AG09309 (cell line): ENCODE results near the gene SERP1.
A peak's percentile ranks its signal among the peaks of the same experiment; 100 is the strongest.

Experiments
- DNase-seq: peaks from one replicate; pipeline ENCODE4 v3.0.0-alpha.2; 2010; ENCODE audit warnings: low read depth
- H3K4me3 ChIP-seq: 2 replicates; pipeline ENCODE4 v1.5.1; 2011; ENCODE audit warnings: mild to moderate bottlenecking, low read depth, low read length, moderate library complexity; ENCODE audit not compliant: control insufficient read depth
- CTCF ChIP-seq: IDR thresholded peaks from 2 replicates; pipeline ENCODE4 v1.5.1; 2011; ENCODE audit warnings: mild to moderate bottlenecking, low read depth, low read length, inconsistent platforms; ENCODE audit not compliant: insufficient read depth, control insufficient read depth; ENCODE audit errors: missing control alignments

The SERP1 gene

DNA sequence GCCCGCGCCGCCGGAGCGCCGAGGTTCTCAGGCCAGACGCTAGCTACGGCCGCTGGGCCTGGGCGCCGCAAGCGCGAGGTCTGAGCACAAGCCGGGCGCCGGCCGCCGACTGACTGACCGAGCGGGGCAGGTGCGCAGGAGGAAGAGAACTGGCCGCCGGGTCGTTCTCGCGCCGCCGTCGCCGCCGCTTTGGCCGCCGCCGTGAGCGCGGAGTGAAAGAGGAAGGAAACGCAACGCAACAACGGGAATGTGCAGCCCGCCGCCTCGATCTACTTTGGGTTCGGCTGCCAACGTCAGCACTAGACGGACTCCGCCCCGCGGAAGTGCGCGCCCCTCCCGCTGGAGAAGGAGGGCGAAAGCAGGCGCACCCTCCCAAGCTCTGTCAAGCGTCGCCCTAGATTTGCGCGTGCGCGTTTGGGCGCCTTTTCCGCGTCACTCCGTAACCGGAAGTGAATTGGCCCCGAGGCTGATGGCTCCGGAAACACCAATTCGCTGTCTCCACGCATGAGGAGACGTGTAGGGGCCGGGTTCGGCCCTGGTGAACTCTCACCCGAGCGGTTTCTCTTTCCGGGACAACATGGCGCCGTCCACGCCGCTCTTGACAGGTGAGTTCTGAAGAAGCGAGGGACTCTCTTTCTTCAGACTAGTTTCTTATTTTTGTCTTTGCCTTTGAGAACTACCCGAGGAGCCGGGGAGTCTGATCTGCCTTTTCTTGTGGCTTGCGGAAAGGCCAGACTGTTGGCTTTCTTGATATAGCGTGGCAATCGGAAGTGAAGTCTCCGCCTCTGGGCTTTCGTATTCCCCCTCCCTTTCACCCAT is at the start of gene SERP1, which contains the start of gene EIF2A:
TSS of gene SERP1 (minus strand) at position 271 of the 819 bp plus-strand sequence. CDS start 361 bp downstream, outside the sequence.
TSS of gene EIF2A (plus strand) at position 562 of the 819 bp plus-strand sequence. CDS start at position 578, 16 bp downstream.
- peak within 1 kb of the TSS; percentile 91 for H3K4me3 ChIP-seq
- peak; percentile 95 for DNase-seq
- TF ChIP-seq CTCF: no peak

DNA sequence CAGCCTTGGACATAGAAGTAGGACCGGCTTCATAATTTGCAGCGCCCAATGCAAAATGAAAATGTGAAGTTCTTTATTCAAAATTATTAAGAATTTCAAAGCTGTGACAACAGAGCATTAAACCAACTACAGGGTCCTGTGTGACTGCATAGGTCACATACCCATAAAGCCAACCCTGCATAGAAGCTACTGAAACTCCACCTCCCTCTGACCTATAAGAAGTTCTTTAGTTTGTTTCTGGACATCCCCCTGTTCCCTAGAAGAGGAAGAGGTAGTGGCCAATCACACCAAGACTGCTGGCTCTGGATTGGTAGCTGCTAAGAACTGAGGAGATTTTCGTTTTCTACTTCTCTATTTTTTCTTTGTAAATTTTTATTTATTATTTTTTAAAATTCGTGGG is 47.9 kb upstream of the SERP1 start:
- DNase-seq: no peak
- TF ChIP-seq CTCF: no peak
- no peak overlapping the region for H3K4me3 ChIP-seq

DNA sequence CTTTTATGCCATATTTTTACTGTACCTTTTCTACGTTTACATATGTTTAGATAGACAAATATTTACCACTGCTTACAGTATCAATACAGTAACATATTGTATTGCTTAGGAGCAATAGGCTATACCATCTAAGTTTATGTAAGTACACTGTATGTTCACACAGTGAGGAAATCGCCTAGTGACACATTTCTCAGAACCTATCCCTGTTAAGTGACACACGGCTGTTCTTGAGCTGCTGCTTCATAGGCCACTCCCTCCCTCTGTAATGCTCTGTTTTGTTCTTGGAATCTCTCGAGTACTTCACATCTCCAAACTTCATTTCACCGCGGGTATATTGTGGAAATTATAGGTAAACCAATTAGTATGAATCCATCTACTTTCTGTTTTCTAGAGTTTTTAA is 43.5 kb upstream of the SERP1 start:
- TF ChIP-seq CTCF: no peak
- no peak for DNase-seq
- no peak overlapping the region for H3K4me3 ChIP-seq

DNA sequence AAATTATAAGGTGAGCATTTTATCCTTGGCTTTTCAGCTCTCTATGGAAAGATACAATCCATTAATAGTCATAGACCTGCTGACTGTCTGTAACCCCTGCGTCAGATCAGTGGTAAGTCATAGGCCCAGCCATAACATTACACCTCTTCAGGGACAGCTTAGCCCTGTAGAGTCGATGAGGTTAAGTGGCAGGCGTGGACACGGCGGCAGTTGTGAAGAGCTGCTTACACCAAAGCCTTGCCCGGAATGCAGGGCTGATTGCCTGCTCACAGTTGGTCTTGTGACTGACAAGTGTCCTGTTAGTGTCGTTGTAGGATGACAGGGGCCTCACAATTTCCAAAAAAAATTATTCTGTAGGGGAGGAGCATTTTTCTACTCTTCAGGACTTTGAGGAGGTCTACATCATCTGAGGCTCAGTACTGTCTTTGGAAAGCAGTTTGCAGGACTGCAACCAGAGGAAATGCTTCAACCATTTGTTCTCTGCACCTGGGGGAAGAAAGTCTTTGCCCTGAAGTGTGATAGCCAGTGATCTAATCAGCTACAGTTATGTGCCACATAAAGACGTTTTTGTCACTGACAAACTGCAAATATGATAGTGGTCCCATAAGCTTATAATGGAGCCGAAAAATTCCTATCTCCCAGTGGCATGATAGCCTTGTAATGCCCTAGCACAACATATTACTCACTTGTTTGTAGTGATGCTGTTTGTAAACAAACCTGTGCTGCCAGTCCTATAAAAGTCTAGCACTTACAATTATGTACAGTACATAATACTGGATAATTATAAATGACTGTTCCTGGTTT is 41.9 kb upstream of the SERP1 start:
- no peak for TF ChIP-seq CTCF
- no peak for DNase-seq
- no peak overlapping the region for H3K4me3 ChIP-seq

- H3K4me3 ChIP-seq: no peak overlapping the region
- no peak for DNase-seq
- TF ChIP-seq CTCF: no peak
These were observed 36.7 kb upstream of the SERP1 start for GRCh38 chr3:150583028-150583427.

DNA sequence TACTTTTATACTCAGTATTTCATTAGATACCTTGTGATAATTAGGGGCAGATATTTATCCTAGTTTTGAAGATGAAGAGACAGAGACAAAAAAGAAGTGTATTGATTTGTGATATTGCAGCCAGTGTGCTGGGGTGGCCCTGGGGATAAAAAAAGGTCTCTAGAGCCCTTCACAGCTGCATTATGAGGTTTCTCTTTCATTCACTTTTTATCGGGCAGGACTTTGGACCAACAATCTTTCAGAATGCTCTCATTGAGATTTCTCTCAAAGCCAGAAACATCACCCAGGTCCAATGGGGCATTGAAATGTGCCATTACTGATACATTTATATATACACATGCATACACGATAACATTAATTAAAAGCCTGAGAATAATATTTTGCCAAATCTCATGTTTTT is 36.3 kb upstream of the SERP1 start:
- TF ChIP-seq CTCF: no peak
- no peak for DNase-seq
- H3K4me3 ChIP-seq: no peak overlapping the region
